ENCODE data around the gene MYEOV.

Gene MYEOV

DNA sequence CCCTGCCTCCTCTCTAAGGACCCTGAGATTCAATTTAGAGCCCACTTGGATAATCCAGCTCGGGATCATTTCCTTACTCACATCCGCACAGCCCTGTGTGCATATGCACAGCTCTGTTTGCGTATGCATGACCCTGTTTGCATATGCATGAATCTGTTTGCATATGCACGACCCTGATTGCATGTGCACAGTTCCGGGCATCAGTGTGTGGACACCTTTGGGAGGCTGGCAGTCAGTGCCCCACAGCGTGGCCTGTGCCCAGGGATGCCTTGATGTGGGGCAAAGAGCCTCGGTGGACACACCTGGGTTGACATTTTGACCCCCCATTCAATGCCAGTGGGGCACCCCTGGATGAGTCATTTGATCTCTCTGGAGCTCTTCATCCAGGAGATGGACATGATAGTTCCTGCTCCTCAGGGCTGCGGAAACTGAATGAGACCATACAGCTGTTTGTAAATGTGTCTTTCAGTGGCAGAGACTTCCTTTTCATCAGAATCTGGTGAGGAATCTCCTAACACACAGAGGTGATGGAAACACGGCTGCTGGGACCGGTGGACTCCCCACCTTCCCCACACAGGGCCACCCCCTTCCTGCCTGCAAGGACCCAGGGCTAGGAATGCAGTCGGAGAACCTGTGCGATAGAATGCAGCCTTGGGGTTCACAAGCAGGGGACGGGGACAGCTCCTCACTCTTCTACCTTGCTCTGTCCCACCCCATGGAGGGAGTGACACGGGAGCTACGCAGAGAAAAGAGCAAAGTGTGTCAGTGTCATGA, 41.2 kb downstream of the MYEOV start:
- Histone ChIP-seq H3K4me2 (ENCODE audit: low read depth, low read length) (no peak overlapping the region), H3K9me3 (replicated peaks; ENCODE audit: insufficient read depth, low read length) (no peaks in the 10 kb centered on the region), H3K4me1 (ENCODE audit: low read length) (peaks cover 22% of the 10 kb centered on the region), H4K20me1 (ENCODE audit: insufficient read depth, low read length) (no peaks in the 10 kb centered on the region), H3K36me3 (replicated peaks; ENCODE audit: insufficient read depth, low read length) (no peaks in the 10 kb centered on the region), H3K27ac (ENCODE audit: low read length) (no peak overlapping the region), H3K27me3 (replicated peaks; ENCODE audit: insufficient read depth, low read length) (no peaks in the 10 kb centered on the region), H3F3A (ENCODE audit: insufficient read depth, low read length) (peaks cover 11% of the 10 kb centered on the region), H3K9ac (ENCODE audit: low read length) (no peak overlapping the region), H3K4me3 (ENCODE audit: low read length) (no peak overlapping the region), H2AFZ (ENCODE audit: low read length) (no peak overlapping the region), H3K79me2 (ENCODE audit: low read length) (peaks cover 80% of the 10 kb centered on the region), H3K9me2 (replicated peaks; ENCODE audit: insufficient read depth, low read length) (no peaks in the 10 kb centered on the region)
- no peak for DNase-seq
- TF ChIP-seq EZH2phosphoT487 (IDR thresholded peaks at IDR 0.05; ENCODE audit: low read length) (no peak), CTCF (IDR thresholded peaks at IDR 0.05; ENCODE audit: low read length) (no peak), EZH2 (optimal IDR thresholded peaks at IDR 0.05; ENCODE audit: low read depth, low read length) (no peak)

DNA sequence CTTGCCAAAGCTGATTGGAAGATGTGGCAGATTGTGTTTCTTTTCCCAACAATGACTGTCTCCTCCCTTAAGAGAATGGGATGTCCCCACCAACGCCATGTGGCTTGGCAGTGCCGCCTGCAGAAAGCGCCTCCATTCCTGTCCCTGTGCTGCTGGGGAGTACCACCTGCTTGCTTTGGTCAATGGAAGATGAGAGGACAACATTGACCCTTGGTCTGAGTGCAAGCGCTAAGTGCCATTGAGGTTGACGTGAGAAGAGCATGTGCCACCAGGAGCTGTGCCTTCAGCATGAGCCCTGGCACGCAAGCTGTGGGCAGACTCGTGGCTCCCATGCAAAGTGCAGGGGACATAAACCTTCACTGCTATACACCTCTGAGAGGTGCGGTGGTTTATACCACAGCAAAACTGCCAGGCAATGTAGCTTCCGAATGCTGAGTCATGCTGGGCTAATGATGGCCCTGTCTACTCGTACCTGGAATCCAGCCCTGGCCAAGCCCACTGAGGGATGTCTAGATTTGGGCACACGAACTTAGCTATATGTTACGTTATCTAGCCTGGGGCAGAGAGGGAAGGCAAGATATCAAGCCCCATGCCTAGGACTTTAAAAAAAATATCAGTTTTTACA, 41.9 kb downstream of the MYEOV start:
- Histone ChIP-seq H3K27me3 (replicated peaks; ENCODE audit: insufficient read depth, low read length) (no peaks in the 10 kb centered on the region), H3K9ac (ENCODE audit: low read length) (no peak overlapping the region), H3K79me2 (ENCODE audit: low read length) (peaks cover 83% of the 10 kb centered on the region), H3K4me1 (ENCODE audit: low read length) (peaks cover 22% of the 10 kb centered on the region), H3K27ac (ENCODE audit: low read length) (peak overlapping the region; percentile 12; the same call in 1 of the 2 replicates), H4K20me1 (ENCODE audit: insufficient read depth, low read length) (no peaks in the 10 kb centered on the region), H3K36me3 (replicated peaks; ENCODE audit: insufficient read depth, low read length) (no peaks in the 10 kb centered on the region), H2AFZ (ENCODE audit: low read length) (no peak overlapping the region), H3K9me2 (replicated peaks; ENCODE audit: insufficient read depth, low read length) (no peaks in the 10 kb centered on the region), H3K4me3 (ENCODE audit: low read length) (no peak overlapping the region), H3F3A (ENCODE audit: insufficient read depth, low read length) (peaks cover 11% of the 10 kb centered on the region), H3K9me3 (replicated peaks; ENCODE audit: insufficient read depth, low read length) (no peaks in the 10 kb centered on the region), H3K4me2 (ENCODE audit: low read depth, low read length) (no peak overlapping the region)
- no peak for DNase-seq
- TF ChIP-seq EZH2 (optimal IDR thresholded peaks at IDR 0.05; ENCODE audit: low read depth, low read length) (no peak), EZH2phosphoT487 (IDR thresholded peaks at IDR 0.05; ENCODE audit: low read length) (no peak), CTCF (IDR thresholded peaks at IDR 0.05; ENCODE audit: low read length) (no peak)

GRCh38 chr11:69337211-69337721, 43.3 kb downstream of the MYEOV start:
- Histone ChIP-seq H3K9ac (ENCODE audit: low read length) (peak overlapping the region; percentile 37), H4K20me1 (ENCODE audit: insufficient read depth, low read length) (no peaks in the 10 kb centered on the region), H3K9me2 (replicated peaks; ENCODE audit: insufficient read depth, low read length) (no peaks in the 10 kb centered on the region), H3F3A (ENCODE audit: insufficient read depth, low read length) (peaks cover 11% of the 10 kb centered on the region), H3K27me3 (replicated peaks; ENCODE audit: insufficient read depth, low read length) (no peaks in the 10 kb centered on the region), H3K27ac (ENCODE audit: low read length) (peak overlapping the region; percentile 81; the same call in 1 of the 2 replicates), H3K79me2 (ENCODE audit: low read length) (peaks cover 76% of the 10 kb centered on the region), H3K4me2 (ENCODE audit: low read depth, low read length) (peak overlapping the region; percentile 76), H2AFZ (ENCODE audit: low read length) (no peak overlapping the region), H3K4me1 (ENCODE audit: low read length) (peaks cover 22% of the 10 kb centered on the region), H3K4me3 (ENCODE audit: low read length) (peak overlapping the region; percentile 16; the same call in 1 of the 2 replicates), H3K9me3 (replicated peaks; ENCODE audit: insufficient read depth, low read length) (no peaks in the 10 kb centered on the region), H3K36me3 (replicated peaks; ENCODE audit: insufficient read depth, low read length) (no peaks in the 10 kb centered on the region)
- TF ChIP-seq CTCF (IDR thresholded peaks at IDR 0.05; ENCODE audit: low read length) (no peak), EZH2 (optimal IDR thresholded peaks at IDR 0.05; ENCODE audit: low read depth, low read length) (no peak), EZH2phosphoT487 (IDR thresholded peaks at IDR 0.05; ENCODE audit: low read length) (no peak)
- peak; percentile 77 for DNase-seq
